GM12892 (cell line): ENCODE measurements around the gene ZNF324B.

Experiments used
- POLR2AphosphoS5 ChIP-seq: IDR thresholded peaks from 2 replicates; pipeline ENCODE4 v1.6.1; 2011; ENCODE audit warnings: low read depth, low read length, control low read depth
- TAF1 ChIP-seq: IDR thresholded peaks from 2 replicates; pipeline ENCODE4 v1.6.1; 2011; ENCODE audit warnings: low read depth, mild to moderate bottlenecking, control low read depth, low read length, borderline replicate concordance

- no peak for TF ChIP-seq TAF1
- TF ChIP-seq POLR2AphosphoS5 = peak; percentile 18; the same call in 1 of the 2 replicates
These were observed 24.5 kb downstream of the ZNF324B start, which contains the start of gene ZNF446 for GRCh38 chr19:58475714-58476497.
